Activated CD4-positive, alpha-beta T cell treated with anti-CD3 and anti-CD28 coated beads for 36 hours (primary cell): ENCODE results near the gene CDYL. TPM values are rescaled to one million over a fixed set of nuclear protein-coding genes. Genes with fewer than 3 reads are reported as not detected.

ENCODE experiments used
- ATAC-seq: fragments of 200-7000 bp; cut with Tn5 transposase; one replicate; pipeline ENCODE4 v1.10.0; 2021; ENCODE audit warnings: mild to moderate bottlenecking, moderate library complexity
- CTCF ChIA-PET: fragments of 350-600 bp; sonication (Branson Sonifier 250); formaldehyde crosslinking; loops from one replicate; lab custom pipeline; 2021; ENCODE audit warnings: antibody characterized with exemption; lab: Charles Lee
- POLR2A ChIA-PET: fragments of 350-600 bp; sonication (Branson Sonifier 250); formaldehyde crosslinking; loops from one replicate; lab custom pipeline; 2021; ENCODE audit warnings: antibody characterized with exemption, inconsistent platforms; lab: Charles Lee
- DNase-seq: peaks from one replicate; pipeline ENCODE4 v3.0.0-alpha.2; 2020
- H3K27ac Mint-ChIP-seq: one replicate; pipeline ENCODE4 v1.8.0; 2021; ENCODE audit warnings: mixed read lengths
- H3K27me3 Mint-ChIP-seq: one replicate; pipeline ENCODE4 v1.8.0; 2021; ENCODE audit warnings: mixed read lengths
- H3K36me3 Mint-ChIP-seq: one replicate; pipeline ENCODE4 v1.8.0; 2021; ENCODE audit warnings: low read depth, mixed read lengths
- H3K4me1 Mint-ChIP-seq: one replicate; pipeline ENCODE4 v1.8.0; 2021; ENCODE audit warnings: mixed read lengths
- H3K4me3 Mint-ChIP-seq: one replicate; pipeline ENCODE4 v1.8.0; 2021; ENCODE audit warnings: mild to moderate bottlenecking, moderate library complexity, mixed read lengths
- H3K9me3 Mint-ChIP-seq: one replicate; pipeline ENCODE4 v1.8.0; 2021; ENCODE audit warnings: low read depth, mixed read lengths
- intact Hi-C, 2 experiments: fragments of 100-400 bp; cut with DNase I in 1 of 2; cut with micrococcal nuclease in 1 of 2; formaldehyde crosslinking; loops; one replicate each; pipeline versions ENCODE4 v1.14.2 to v1.15.1; 2022 to 2024; cut with DNase I, micrococcal nuclease
- total RNA-seq, 2 experiments: library from RNA; stranded (reverse); gene quantifications; one replicate each; pipeline ENCODE4 v1.2.3, GENCODE V29; 2021

Gene CDYL
- total RNA-seq, 2 experiments from 2014 or later: 22.1 to 33.7 TPM

- ATAC-seq: no peak
- no peaks in the 10 kb centered on the region for H3K9me3 Mint-ChIP-seq
- no peak overlapping the region for H3K27ac Mint-ChIP-seq
- H3K4me3 Mint-ChIP-seq: no peak overlapping the region
- no peaks in the 10 kb centered on the region for H3K27me3 Mint-ChIP-seq
- ChIA-PET CTCF (no interaction called here), POLR2A (interaction anchor here (0.7 kb wide), 1 partner anchor 156 kb away, joined by 5 read pairs; no protein-coding TSS in a partner anchor)
- no peak for DNase-seq
- peaks cover 39% of the 10 kb centered on the region for H3K36me3 Mint-ChIP-seq
- no peaks in the 10 kb centered on the region for H3K4me1 Mint-ChIP-seq
- intact Hi-C loops: no loop called here
Measured at GRCh38 chr6:4950836-4951533, 174.8 kb downstream of the CDYL start.

DNA sequence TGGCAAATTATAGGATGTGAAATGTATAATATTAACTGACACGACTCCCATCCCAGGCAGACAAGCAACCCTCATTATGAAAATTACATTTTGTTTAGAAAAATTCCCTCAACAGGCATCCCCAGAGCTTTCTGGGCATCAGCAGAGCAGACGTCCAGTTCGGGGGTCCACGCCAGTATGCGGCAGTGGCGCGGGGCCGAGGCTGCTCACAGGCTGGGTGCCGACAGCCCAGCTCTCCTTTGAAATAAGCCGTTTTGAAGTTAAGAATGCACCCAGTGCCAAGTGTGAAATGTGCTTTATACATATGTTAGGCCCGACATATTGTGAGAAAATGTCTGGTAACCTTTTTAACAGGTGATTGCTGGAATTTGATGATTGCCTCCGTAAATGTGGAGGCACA is 177.2 kb downstream of the CDYL start:
- no peak overlapping the region for H3K4me3 Mint-ChIP-seq
- no peak for ATAC-seq
- POLR2A ChIA-PET: no interaction called here
- CTCF ChIA-PET: no interaction called here
- no peaks in the 10 kb centered on the region for H3K27me3 Mint-ChIP-seq
- H3K36me3 Mint-ChIP-seq: peaks cover 37% of the 10 kb centered on the region
- no peak overlapping the region for H3K27ac Mint-ChIP-seq
- intact Hi-C loops: no loop called here
- H3K9me3 Mint-ChIP-seq: no peaks in the 10 kb centered on the region
- no peaks in the 10 kb centered on the region for H3K4me1 Mint-ChIP-seq
- DNase-seq: no peak

- DNase-seq (no peak), ATAC-seq (no peak)
- Mint-ChIP-seq H3K27ac (no peak overlapping the region), H3K4me3 (no peak overlapping the region), H3K36me3 (peaks cover 27% of the 10 kb centered on the region), H3K9me3 (peaks cover 5% of the 10 kb centered on the region), H3K4me1 (no peaks in the 10 kb centered on the region), H3K27me3 (no peaks in the 10 kb centered on the region)
- ChIA-PET CTCF (no interaction called here), POLR2A (no interaction called here)
- intact Hi-C loops: no loop called here
Measured at GRCh38 chr6:4956625-4957024, 180.4 kb downstream of the CDYL start.

DNA sequence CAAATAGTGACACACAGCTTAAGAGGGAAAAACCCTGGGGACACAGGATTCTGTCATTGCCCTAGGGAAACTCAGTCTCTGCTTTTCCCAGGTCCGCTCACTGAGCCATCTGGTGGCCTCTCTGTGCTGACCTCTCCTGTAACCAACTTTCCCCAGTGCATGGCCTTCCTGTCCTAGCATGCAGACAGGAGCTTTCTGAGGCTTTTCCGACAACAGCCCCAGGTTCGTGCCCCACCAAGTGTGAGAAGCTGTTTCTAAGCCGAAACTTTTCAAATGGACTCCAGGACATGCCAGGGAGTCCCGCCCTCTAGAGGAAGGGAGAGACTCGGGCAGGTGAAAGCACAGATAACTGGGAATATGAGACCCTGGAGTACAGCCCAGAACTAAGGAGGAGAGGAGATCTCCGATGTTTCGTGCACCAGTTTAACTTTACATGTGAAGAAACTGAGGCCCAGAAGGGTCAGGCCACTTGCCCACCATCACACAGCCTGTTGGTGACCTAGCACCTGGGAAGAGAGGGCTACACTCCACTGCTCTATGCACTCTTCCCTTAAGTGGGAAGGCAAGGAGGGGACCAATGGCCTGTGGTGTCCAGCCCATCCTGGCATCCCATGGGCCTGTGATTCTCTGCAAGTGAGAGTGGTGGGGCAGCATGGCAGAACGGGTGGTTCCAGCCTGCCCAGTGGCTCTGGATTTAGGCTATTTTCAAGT is 181.5 kb downstream of the CDYL start:
- POLR2A ChIA-PET: no interaction called here
- ATAC-seq: no peak
- CTCF ChIA-PET: interaction anchor here (0.6 kb wide), 1 partner anchor 60 kb away, joined by 3 read pairs; no protein-coding TSS in a partner anchor
- no peak overlapping the region for H3K27ac Mint-ChIP-seq
- no peaks in the 10 kb centered on the region for H3K4me1 Mint-ChIP-seq
- no peak overlapping the region for H3K4me3 Mint-ChIP-seq
- peaks cover 5% of the 10 kb centered on the region for H3K9me3 Mint-ChIP-seq
- peaks cover 17% of the 10 kb centered on the region for H3K36me3 Mint-ChIP-seq
- intact Hi-C loops: no loop called here
- no peaks in the 10 kb centered on the region for H3K27me3 Mint-ChIP-seq
- DNase-seq: no peak

DNA sequence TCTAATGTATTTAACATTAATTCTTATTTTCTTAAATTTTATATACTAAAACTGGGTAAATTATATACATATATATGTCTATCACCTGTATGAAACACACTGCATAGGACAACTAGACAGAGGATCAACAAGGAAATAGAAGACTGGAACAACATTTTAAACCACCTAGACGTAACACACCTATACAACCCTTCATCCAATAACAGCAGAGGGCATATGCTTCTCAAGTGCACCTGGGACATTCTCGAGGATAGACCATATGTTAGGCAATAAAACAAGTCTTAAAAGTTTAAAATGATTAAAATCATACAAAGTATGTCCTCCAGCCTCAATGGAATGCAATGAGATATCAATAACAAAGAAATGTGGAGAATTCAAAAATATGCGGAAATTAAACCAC is 182.4 kb downstream of the CDYL start:
- Mint-ChIP-seq H3K27me3 (no peaks in the 10 kb centered on the region), H3K27ac (no peak overlapping the region), H3K4me1 (no peaks in the 10 kb centered on the region), H3K4me3 (no peak overlapping the region), H3K36me3 (peaks cover 12% of the 10 kb centered on the region), H3K9me3 (peaks cover 5% of the 10 kb centered on the region)
- ChIA-PET POLR2A (no interaction called here), CTCF (no interaction called here)
- intact Hi-C loops: no loop called here
- no peak for ATAC-seq
- DNase-seq: no peak

DNA sequence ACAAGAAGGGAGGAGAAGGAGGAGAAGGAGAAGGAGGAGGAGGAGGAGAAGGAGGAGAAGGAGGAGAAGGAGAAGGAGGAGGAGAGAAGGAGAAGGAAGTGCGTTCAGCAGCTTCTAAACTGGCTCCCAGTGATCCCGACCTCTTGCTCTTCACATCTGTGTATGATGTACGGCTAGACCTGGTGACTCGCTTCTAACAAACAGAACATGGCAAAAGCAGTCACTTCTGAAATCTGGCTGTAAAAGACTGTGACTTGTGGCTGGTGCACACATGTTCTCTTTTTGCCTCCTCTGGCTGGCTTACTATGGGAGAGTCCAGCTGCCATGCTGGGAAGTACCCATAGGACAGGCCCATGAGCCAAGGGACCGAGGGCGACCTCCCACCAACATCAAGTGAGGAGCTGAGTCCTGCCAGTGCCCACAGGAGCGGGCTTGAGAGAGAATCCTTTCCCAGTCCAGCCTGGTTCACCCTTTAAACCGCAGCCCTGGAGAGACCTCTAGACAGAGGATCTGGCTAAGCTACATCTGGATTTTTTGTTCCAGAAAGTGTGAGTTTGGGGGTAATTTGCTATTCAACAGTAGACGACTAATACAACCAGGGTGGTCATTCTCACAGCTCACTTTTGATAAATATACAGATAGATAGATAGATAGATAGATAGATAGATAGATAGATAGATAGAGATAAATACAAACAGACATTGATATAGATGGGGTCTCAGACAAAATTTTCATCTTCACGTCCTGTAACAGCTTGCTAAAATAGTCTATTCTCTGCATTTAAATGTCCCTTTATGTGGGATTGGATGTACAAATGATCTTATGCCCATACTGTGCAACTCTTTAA is 185.3 kb downstream of the CDYL start:
- Mint-ChIP-seq H3K4me3 (no peak overlapping the region), H3K36me3 (no peaks in the 10 kb centered on the region), H3K27me3 (peaks cover 2% of the 10 kb centered on the region), H3K27ac (no peak overlapping the region), H3K4me1 (no peaks in the 10 kb centered on the region), H3K9me3 (peaks cover 5% of the 10 kb centered on the region)
- DNase-seq (no peak), ATAC-seq (no peak)
- intact Hi-C loops: no loop called here
- ChIA-PET POLR2A (no interaction called here), CTCF (interaction anchor here (0.5 to 0.6 kb wide), 3 partner anchors 58 to 1104 kb away, joined by 3 read pairs; no protein-coding TSS in a partner anchor)

DNA sequence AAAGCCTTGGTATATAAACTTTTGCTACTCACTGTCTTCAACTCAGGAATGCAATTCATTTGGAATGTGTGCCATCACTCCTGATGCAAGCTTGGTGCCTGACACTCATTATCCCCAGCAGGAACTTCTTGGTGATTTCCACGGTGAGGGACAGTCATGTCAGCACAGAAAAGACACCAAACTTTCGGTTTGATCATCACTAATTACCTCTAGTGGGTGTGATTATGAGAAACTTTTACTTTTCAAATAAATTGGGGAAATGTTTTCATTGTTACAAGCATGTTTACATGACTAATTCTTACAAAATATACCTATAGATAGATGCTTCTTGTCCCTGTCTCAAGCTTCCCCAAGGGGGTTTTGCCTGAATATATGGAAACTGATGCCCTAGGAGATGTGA is 186.7 kb downstream of the CDYL start:
- no peak for ATAC-seq
- ChIA-PET CTCF (no interaction called here), POLR2A (no interaction called here)
- H3K9me3 Mint-ChIP-seq: peaks cover 5% of the 10 kb centered on the region
- intact Hi-C loops: no loop called here
- H3K27ac Mint-ChIP-seq: no peak overlapping the region
- no peak overlapping the region for H3K4me3 Mint-ChIP-seq
- H3K36me3 Mint-ChIP-seq: no peaks in the 10 kb centered on the region
- H3K27me3 Mint-ChIP-seq: peaks cover 2% of the 10 kb centered on the region
- no peak for DNase-seq
- H3K4me1 Mint-ChIP-seq: no peaks in the 10 kb centered on the region

DNA sequence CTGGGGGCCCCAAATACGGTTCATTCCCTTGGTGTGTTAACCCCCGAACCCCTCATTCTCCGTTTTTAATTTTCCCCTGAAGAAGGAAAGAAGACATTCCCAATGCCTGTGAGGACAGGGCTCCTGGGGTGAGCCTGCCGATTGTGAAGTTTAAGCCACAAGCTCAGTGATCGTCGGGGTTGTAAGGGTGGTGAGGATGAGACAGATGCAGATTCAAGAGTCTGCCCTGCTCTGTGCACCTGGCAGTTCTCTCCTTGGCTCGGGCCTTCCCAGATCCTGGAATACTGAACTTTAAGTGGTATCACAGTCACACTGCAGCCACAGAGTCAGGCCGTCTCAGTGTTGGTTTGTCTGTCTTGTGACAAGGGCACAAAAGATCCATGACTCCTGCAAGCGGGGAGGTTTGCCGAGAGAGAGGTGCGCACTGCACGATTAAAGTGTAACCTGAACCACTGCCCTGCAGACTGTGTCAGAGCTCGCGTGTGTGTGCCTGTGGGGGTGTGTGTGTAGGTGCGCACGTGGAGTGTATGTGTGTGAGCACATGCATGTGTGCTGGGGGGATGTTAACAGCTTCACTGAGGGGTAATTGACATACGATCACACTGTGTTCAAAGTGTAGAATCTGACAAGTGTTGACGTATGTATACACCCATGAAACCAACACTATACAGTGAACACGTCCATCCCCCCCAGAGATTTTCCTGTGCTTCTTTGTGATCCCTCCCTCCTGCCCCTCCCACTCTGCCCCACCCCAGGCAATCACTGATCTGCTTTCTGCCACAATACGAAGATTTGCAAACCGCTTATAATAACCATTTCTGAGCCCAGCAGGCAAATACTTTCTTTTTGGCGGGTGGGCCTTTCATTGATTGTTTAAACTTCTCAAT is 188.7 kb downstream of the CDYL start:
- ATAC-seq: no peak
- H3K4me3 Mint-ChIP-seq: no peak overlapping the region
- H3K27me3 Mint-ChIP-seq: peaks cover 2% of the 10 kb centered on the region
- no peak overlapping the region for H3K27ac Mint-ChIP-seq
- H3K36me3 Mint-ChIP-seq: no peaks in the 10 kb centered on the region
- POLR2A ChIA-PET: no interaction called here
- intact Hi-C loops: no loop called here
- H3K4me1 Mint-ChIP-seq: no peaks in the 10 kb centered on the region
- no peak for DNase-seq
- CTCF ChIA-PET: no interaction called here
- H3K9me3 Mint-ChIP-seq: peaks cover 5% of the 10 kb centered on the region

- no peak for ATAC-seq
- no peaks in the 10 kb centered on the region for H3K4me1 Mint-ChIP-seq
- H3K36me3 Mint-ChIP-seq: no peaks in the 10 kb centered on the region
- ChIA-PET POLR2A (no interaction called here), CTCF (interaction anchor here (0.6 kb wide), 1 partner anchor 24 kb away, joined by 3 read pairs; no protein-coding TSS in a partner anchor)
- DNase-seq: no peak
- H3K4me3 Mint-ChIP-seq: no peak overlapping the region
- peaks cover 3% of the 10 kb centered on the region for H3K27me3 Mint-ChIP-seq
- no peak overlapping the region for H3K27ac Mint-ChIP-seq
- intact Hi-C loops: no loop called here
- H3K9me3 Mint-ChIP-seq: peaks cover 2% of the 10 kb centered on the region
Measured at GRCh38 chr6:4965562-4966389, 189.6 kb downstream of the CDYL start.

DNA sequence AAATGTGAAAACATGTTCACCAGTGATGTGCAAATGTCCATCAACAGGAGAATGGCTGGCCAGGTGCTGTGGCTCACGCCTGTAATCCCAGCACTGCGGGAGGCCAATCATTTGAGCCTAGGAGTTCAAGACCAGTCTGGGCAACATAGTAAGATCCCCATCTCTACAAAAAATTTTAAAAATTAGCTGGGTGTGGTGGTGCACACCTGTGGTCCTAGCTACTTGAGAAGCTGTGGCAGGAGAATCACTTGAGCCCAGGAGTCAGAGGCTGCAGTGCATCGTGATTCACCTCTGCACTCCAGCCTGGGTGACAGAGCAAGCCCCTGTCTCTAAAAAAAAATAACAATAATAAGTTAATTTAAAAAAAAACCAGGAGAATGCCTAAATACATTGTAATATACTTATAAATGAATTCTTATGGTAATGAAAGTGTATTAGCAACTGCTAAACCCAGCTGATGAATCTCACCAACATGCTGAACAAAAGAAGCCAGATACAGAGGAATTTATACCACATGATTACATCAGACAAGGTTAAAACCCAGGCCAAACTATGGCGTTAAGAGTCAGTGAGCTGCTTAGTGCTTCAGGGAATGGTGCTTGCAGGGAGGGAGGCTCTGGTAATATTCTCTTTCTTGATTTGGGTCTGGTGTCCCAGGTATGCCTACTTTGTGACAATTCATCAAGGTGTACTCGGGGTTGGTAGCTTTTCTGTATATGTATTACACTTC is 191.3 kb downstream of the CDYL start:
- CTCF ChIA-PET: no interaction called here
- Mint-ChIP-seq H3K36me3 (no peaks in the 10 kb centered on the region), H3K4me1 (no peaks in the 10 kb centered on the region), H3K4me3 (no peak overlapping the region), H3K27me3 (peaks cover 4% of the 10 kb centered on the region), H3K27ac (no peak overlapping the region), H3K9me3 (no peaks in the 10 kb centered on the region)
- intact Hi-C loops: no loop called here
- ATAC-seq (no peak), DNase-seq (no peak)
- POLR2A ChIA-PET: no interaction called here
